ENCODE data around the gene TGM4.
"Not testable (repeated sequence)": the region's sequence is repeated elsewhere in the genome, so short reads cannot be mapped to it uniquely, and the experiment has no call there.

The TGM4 gene

GRCh38 chr3:44848634-44849033 is 25.8 kb upstream of the TGM4 start:
- Histone ChIP-seq H2AFZ (ENCODE audit: low read length, unreplicated experiment) (no peak overlapping the region), H3K27ac (ENCODE audit: low read depth, low read length) (no peak overlapping the region), H3K36me3 (ENCODE audit: insufficient read depth, low read length) (peaks cover 30% of the 10 kb centered on the region), H3K4me1 (ENCODE audit: control insufficient read depth, insufficient read depth, low read length, unreplicated experiment) (no peaks in the 10 kb centered on the region), H3K4me3 (ENCODE audit: low read depth, low read length) (no peak overlapping the region), H3K27me3 (ENCODE audit: insufficient read depth, low read length) (no peaks in the 10 kb centered on the region), H3K79me2 (ENCODE audit: control insufficient read depth, insufficient read depth, low read length, unreplicated experiment) (no peaks in the 10 kb centered on the region)

- H2AFZ ChIP-seq (ENCODE audit: low read length, unreplicated experiment); H3K27ac ChIP-seq (ENCODE audit: low read depth, low read length); H3K27me3 ChIP-seq (ENCODE audit: insufficient read depth, low read length); H3K79me2 ChIP-seq (ENCODE audit: control insufficient read depth, insufficient read depth, low read length, unreplicated experiment); H3K4me1 ChIP-seq (ENCODE audit: control insufficient read depth, insufficient read depth, low read length, unreplicated experiment); H3K4me3 ChIP-seq (ENCODE audit: low read depth, low read length): not testable (repeated sequence)
- H3K36me3 ChIP-seq (ENCODE audit: insufficient read depth, low read length), result peaks cover 16% of the 10 kb centered on the region
These were observed 17.7 kb upstream of the TGM4 start for GRCh38 chr3:44856663-44857062.

GRCh38 chr3:44860117-44860516 is 14.3 kb upstream of the TGM4 start:
- H3K27me3 ChIP-seq (ENCODE audit: insufficient read depth, low read length), result no peaks in the 10 kb centered on the region
- H3K27ac ChIP-seq (ENCODE audit: low read depth, low read length), result no peak overlapping the region

GRCh38 chr3:44861412-44862225 is 12.8 kb upstream of the TGM4 start, which contains the start of gene TMEM42:
Gene TMEM42, plus strand, starts transcription at chr3:44861912. Its CDS starts 13 bp downstream, at chr3:44861925.
- peak within 1 kb of the TSS; percentile 74 for H3K27ac ChIP-seq (ENCODE audit: low read depth, low read length)
- peak within 1 kb of the TSS; percentile 48 for H2AFZ ChIP-seq (ENCODE audit: low read length, unreplicated experiment)
- peak within 1 kb of the TSS; percentile 81 for H3K4me3 ChIP-seq (ENCODE audit: low read depth, low read length)

More at GRCh38 chr3:44860117-44860516, 14.3 kb upstream of the TGM4 start:
- H3K4me1 ChIP-seq (ENCODE audit: control insufficient read depth, insufficient read depth, low read length, unreplicated experiment), result peaks cover 6% of the 10 kb centered on the region
- peaks cover 21% of the 10 kb centered on the region for H3K79me2 ChIP-seq (ENCODE audit: control insufficient read depth, insufficient read depth, low read length, unreplicated experiment)
- H2AFZ ChIP-seq (ENCODE audit: low read length, unreplicated experiment), result no peak overlapping the region
- H3K36me3 ChIP-seq (ENCODE audit: insufficient read depth, low read length), result peaks cover 10% of the 10 kb centered on the region; the same call in 1 of the 2 replicates
- no peak overlapping the region for H3K4me3 ChIP-seq (ENCODE audit: low read depth, low read length)

GRCh38 chr3:44862226-44862637 is 12.2 kb upstream of the TGM4 start:
- peak overlapping the region; percentile 81 for H3K4me3 ChIP-seq (ENCODE audit: low read depth, low read length)
- H3K4me1 ChIP-seq (ENCODE audit: control insufficient read depth, insufficient read depth, low read length, unreplicated experiment), result peaks cover 6% of the 10 kb centered on the region
- no peaks in the 10 kb centered on the region for H3K27me3 ChIP-seq (ENCODE audit: insufficient read depth, low read length)
- H3K36me3 ChIP-seq (ENCODE audit: insufficient read depth, low read length), result peaks cover 25% of the 10 kb centered on the region; the same call in 1 of the 2 replicates
- peaks cover 21% of the 10 kb centered on the region for H3K79me2 ChIP-seq (ENCODE audit: control insufficient read depth, insufficient read depth, low read length, unreplicated experiment)
- H2AFZ ChIP-seq (ENCODE audit: low read length, unreplicated experiment), result peak overlapping the region; percentile 44
- peak overlapping the region; percentile 74 for H3K27ac ChIP-seq (ENCODE audit: low read depth, low read length)

More at GRCh38 chr3:44861412-44862225, 12.8 kb upstream of the TGM4 start, which contains the start of gene TMEM42:
- Histone ChIP-seq H3K36me3 (ENCODE audit: insufficient read depth, low read length) (peaks cover 19% of the 10 kb centered on the region; the same call in 1 of the 2 replicates), H3K27me3 (ENCODE audit: insufficient read depth, low read length) (no peaks in the 10 kb centered on the region), H3K79me2 (ENCODE audit: control insufficient read depth, insufficient read depth, low read length, unreplicated experiment) (peaks cover 21% of the 10 kb centered on the region), H3K4me1 (ENCODE audit: control insufficient read depth, insufficient read depth, low read length, unreplicated experiment) (peaks cover 6% of the 10 kb centered on the region)

GRCh38 chr3:44865272-44866035 is 9.0 kb upstream of the TGM4 start:
- Histone ChIP-seq H3K36me3 (ENCODE audit: insufficient read depth, low read length) (peaks cover 26% of the 10 kb centered on the region; the same call in 1 of the 2 replicates), H3K4me1 (ENCODE audit: control insufficient read depth, insufficient read depth, low read length, unreplicated experiment) (peaks cover 6% of the 10 kb centered on the region), H3K27ac (ENCODE audit: low read depth, low read length) (no peak overlapping the region), H3K4me3 (ENCODE audit: low read depth, low read length) (no peak overlapping the region), H2AFZ (ENCODE audit: low read length, unreplicated experiment) (no peak overlapping the region), H3K79me2 (ENCODE audit: control insufficient read depth, insufficient read depth, low read length, unreplicated experiment) (peaks cover 21% of the 10 kb centered on the region), H3K27me3 (ENCODE audit: insufficient read depth, low read length) (no peaks in the 10 kb centered on the region)

GRCh38 chr3:44867421-44868111 is 6.8 kb upstream of the TGM4 start:
- H2AFZ ChIP-seq (ENCODE audit: low read length, unreplicated experiment), result no peak overlapping the region
- H3K4me3 ChIP-seq (ENCODE audit: low read depth, low read length), result no peak overlapping the region
- peaks cover 26% of the 10 kb centered on the region; the same call in 1 of the 2 replicates for H3K36me3 ChIP-seq (ENCODE audit: insufficient read depth, low read length)
- H3K4me1 ChIP-seq (ENCODE audit: control insufficient read depth, insufficient read depth, low read length, unreplicated experiment), result peaks cover 5% of the 10 kb centered on the region
- no peak overlapping the region for H3K27ac ChIP-seq (ENCODE audit: low read depth, low read length)
- peaks cover 17% of the 10 kb centered on the region for H3K79me2 ChIP-seq (ENCODE audit: control insufficient read depth, insufficient read depth, low read length, unreplicated experiment)
- no peaks in the 10 kb centered on the region for H3K27me3 ChIP-seq (ENCODE audit: insufficient read depth, low read length)

GRCh38 chr3:44870375-44871061 is 3.9 kb upstream of the TGM4 start:
- Histone ChIP-seq H3K27ac (ENCODE audit: low read depth, low read length) (no peak overlapping the region), H3K36me3 (ENCODE audit: insufficient read depth, low read length) (peaks cover 13% of the 10 kb centered on the region; the same call in 1 of the 2 replicates), H3K4me1 (ENCODE audit: control insufficient read depth, insufficient read depth, low read length, unreplicated experiment) (no peaks in the 10 kb centered on the region), H3K27me3 (ENCODE audit: insufficient read depth, low read length) (no peaks in the 10 kb centered on the region), H3K79me2 (ENCODE audit: control insufficient read depth, insufficient read depth, low read length, unreplicated experiment) (no peaks in the 10 kb centered on the region), H2AFZ (ENCODE audit: low read length, unreplicated experiment) (no peak overlapping the region), H3K4me3 (ENCODE audit: low read depth, low read length) (no peak overlapping the region)

- H3K27me3 ChIP-seq (ENCODE audit: insufficient read depth, low read length), result no peaks in the 10 kb centered on the region
- no peaks in the 10 kb centered on the region for H3K36me3 ChIP-seq (ENCODE audit: insufficient read depth, low read length)
- H2AFZ ChIP-seq (ENCODE audit: low read length, unreplicated experiment), result no peak overlapping the region
- peaks cover 7% of the 10 kb centered on the region for H3K4me1 ChIP-seq (ENCODE audit: control insufficient read depth, insufficient read depth, low read length, unreplicated experiment)
- H3K27ac ChIP-seq (ENCODE audit: low read depth, low read length), result no peak overlapping the region
- no peak overlapping the region for H3K4me3 ChIP-seq (ENCODE audit: low read depth, low read length)
- H3K79me2 ChIP-seq (ENCODE audit: control insufficient read depth, insufficient read depth, low read length, unreplicated experiment), result no peaks in the 10 kb centered on the region
These were observed 1.2 kb downstream of the TGM4 start for GRCh38 chr3:44875596-44875995.

GRCh38 chr3:44877333-44877732 is 2.9 kb downstream of the TGM4 start:
- no peak overlapping the region for H3K4me3 ChIP-seq (ENCODE audit: low read depth, low read length)
- no peaks in the 10 kb centered on the region for H3K27me3 ChIP-seq (ENCODE audit: insufficient read depth, low read length)
- H3K4me1 ChIP-seq (ENCODE audit: control insufficient read depth, insufficient read depth, low read length, unreplicated experiment), result peaks cover 8% of the 10 kb centered on the region
- no peak overlapping the region for H3K27ac ChIP-seq (ENCODE audit: low read depth, low read length)
- H3K36me3 ChIP-seq (ENCODE audit: insufficient read depth, low read length), result no peaks in the 10 kb centered on the region
- no peaks in the 10 kb centered on the region for H3K79me2 ChIP-seq (ENCODE audit: control insufficient read depth, insufficient read depth, low read length, unreplicated experiment)
- no peak overlapping the region for H2AFZ ChIP-seq (ENCODE audit: low read length, unreplicated experiment)

Measured in ACC112 (cell line).